MCF 10A (cell line): ENCODE data around the gene DIPK1C. TPM values are rescaled to one million over a fixed set of nuclear protein-coding genes. Genes with fewer than 3 reads are reported as not detected.

Experiments
- BruUV-seq: library from RNA; stranded (reverse); fragments of 400-500 nt; replicated peaks from 2 replicates; lab custom pipeline; 2021; lab: Mats Ljungman, UMichigan
- CTCF ChIA-PET: fragments of 300-600 bp; sonication (Branson Sonifier 250); formaldehyde crosslinking; extraction: SDS; loops from one replicate; lab custom pipeline; 2021; ENCODE audit warnings: antibody characterized with exemption, inconsistent platforms; lab: Yijun Ruan, JAX
- POLR2A ChIA-PET: fragments of 300-600, 350-650 bp; sonication (Branson Sonifier 250); formaldehyde crosslinking; extraction: SDS; loops from one replicate; lab custom pipeline; 2020; ENCODE audit warnings: antibody characterized with exemption, inconsistent platforms; lab: Yijun Ruan, JAX
- DNase-seq: peaks from one replicate; pipeline ENCODE4 v3.0.0-alpha.2; 2018; ENCODE audit not compliant: unreplicated experiment
- H3K27ac Mint-ChIP-seq: one replicate; pipeline ENCODE4 v1.8.0; 2022; ENCODE audit warnings: mild to moderate bottlenecking, low read depth, mixed read lengths; ENCODE audit not compliant: unreplicated experiment
- H3K27me3 Mint-ChIP-seq: one replicate; pipeline ENCODE4 v1.8.0; 2022; ENCODE audit warnings: mixed read lengths; ENCODE audit not compliant: insufficient read depth, unreplicated experiment
- H3K36me3 Mint-ChIP-seq: one replicate; pipeline ENCODE4 v1.8.0; 2022; ENCODE audit warnings: mild to moderate bottlenecking, moderate library complexity, mixed read lengths; ENCODE audit not compliant: insufficient read depth, unreplicated experiment
- H3K4me1 Mint-ChIP-seq: one replicate; pipeline ENCODE4 v1.8.0; 2022; ENCODE audit warnings: mixed read lengths; ENCODE audit not compliant: insufficient read depth, unreplicated experiment
- H3K4me3 Mint-ChIP-seq: one replicate; pipeline ENCODE4 v1.8.0; 2022; ENCODE audit warnings: mild to moderate bottlenecking, moderate library complexity, mixed read lengths; ENCODE audit not compliant: unreplicated experiment
- H3K9me3 Mint-ChIP-seq: one replicate; pipeline ENCODE4 v1.8.0; 2022; ENCODE audit warnings: mixed read lengths; ENCODE audit not compliant: unreplicated experiment
- intact Hi-C: fragments of 100-400 bp; cut with micrococcal nuclease; formaldehyde crosslinking; loops from 2 replicates; pipeline ENCODE4 v1.14.1; 2022
- total RNA-seq: library from RNA; stranded (reverse); gene quantifications from 2 replicates; pipeline ENCODE4 v1.2.3, GENCODE V29; 2022
- TF ChIP-seq, protein P1 (sequence below): fragments of 200-600 bp; IDR thresholded peaks from one replicate; pipeline ENCODE4 v1.8.0; 2022; ENCODE audit warnings: antibody characterized with exemption, mild to moderate bottlenecking; ENCODE audit not compliant: unreplicated experiment

Gene DIPK1C
- total RNA-seq, 1 experiment from 2014 or later, result not detected

DNA sequence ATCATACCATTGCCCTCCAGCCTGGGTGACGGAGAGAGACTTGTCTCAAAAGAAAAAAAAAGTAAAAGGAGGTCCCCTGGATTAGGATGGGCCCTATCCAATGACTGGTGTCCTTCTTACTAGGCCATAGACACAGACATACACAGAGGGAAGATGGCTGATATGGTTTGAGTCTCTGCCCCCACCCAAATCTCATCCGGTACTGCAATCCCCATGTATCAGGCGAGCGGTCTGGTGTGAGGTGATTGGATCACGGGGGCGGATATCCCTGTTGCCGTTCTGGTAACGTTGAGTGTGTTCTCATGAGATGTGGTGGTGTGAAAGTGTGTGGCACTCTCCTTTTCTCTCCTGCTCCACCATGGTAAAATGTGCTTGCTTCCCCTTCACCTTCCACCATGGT lies 31.2 kb upstream of the DIPK1C start:
- H3K27ac Mint-ChIP-seq, result no peak overlapping the region
- H3K36me3 Mint-ChIP-seq, result no peaks in the 10 kb centered on the region
- H3K9me3 Mint-ChIP-seq, result no peaks in the 10 kb centered on the region
- POLR2A ChIA-PET, result no interaction called here
- no peak overlapping the region for H3K4me3 Mint-ChIP-seq
- TF ChIP-seq, protein P1, sequence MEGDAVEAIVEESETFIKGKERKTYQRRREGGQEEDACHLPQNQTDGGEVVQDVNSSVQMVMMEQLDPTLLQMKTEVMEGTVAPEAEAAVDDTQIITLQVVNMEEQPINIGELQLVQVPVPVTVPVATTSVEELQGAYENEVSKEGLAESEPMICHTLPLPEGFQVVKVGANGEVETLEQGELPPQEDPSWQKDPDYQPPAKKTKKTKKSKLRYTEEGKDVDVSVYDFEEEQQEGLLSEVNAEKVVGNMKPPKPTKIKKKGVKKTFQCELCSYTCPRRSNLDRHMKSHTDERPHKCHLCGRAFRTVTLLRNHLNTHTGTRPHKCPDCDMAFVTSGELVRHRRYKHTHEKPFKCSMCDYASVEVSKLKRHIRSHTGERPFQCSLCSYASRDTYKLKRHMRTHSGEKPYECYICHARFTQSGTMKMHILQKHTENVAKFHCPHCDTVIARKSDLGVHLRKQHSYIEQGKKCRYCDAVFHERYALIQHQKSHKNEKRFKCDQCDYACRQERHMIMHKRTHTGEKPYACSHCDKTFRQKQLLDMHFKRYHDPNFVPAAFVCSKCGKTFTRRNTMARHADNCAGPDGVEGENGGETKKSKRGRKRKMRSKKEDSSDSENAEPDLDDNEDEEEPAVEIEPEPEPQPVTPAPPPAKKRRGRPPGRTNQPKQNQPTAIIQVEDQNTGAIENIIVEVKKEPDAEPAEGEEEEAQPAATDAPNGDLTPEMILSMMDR, result no peak
- no peak for DNase-seq
- no TSS peak for BruUV-seq
- H3K27me3 Mint-ChIP-seq, result peaks cover 11% of the 10 kb centered on the region
- CTCF ChIA-PET, result interaction anchor here (9.4 kb wide), 1 partner anchor 137 kb away, joined by 234 read pairs; no protein-coding TSS in a partner anchor
- intact Hi-C loops, result no loop called here
- H3K4me1 Mint-ChIP-seq, result no peaks in the 10 kb centered on the region

GRCh38 chr18:74486119-74486849 lies 29.2 kb upstream of the DIPK1C start:
- POLR2A ChIA-PET, result no interaction called here

GRCh38 chr18:74482697-74483096 lies 25.6 kb upstream of the DIPK1C start:
- H3K27ac Mint-ChIP-seq, result no peak overlapping the region
- DNase-seq, result no peak
- H3K9me3 Mint-ChIP-seq, result peaks cover 8% of the 10 kb centered on the region
- H3K4me1 Mint-ChIP-seq, result peaks cover 6% of the 10 kb centered on the region
- TF ChIP-seq, protein P1, result no peak
- H3K4me3 Mint-ChIP-seq, result no peak overlapping the region
- intact Hi-C loops, result no loop called here
- ChIA-PET CTCF (interaction anchor here (0.6 to 1.5 kb wide), 4 partner anchors 11 to 129 kb away, joined by 3 to 6 read pairs (median 4); no protein-coding TSS in a partner anchor), POLR2A (interaction anchor here (0.6 kb wide), 1 partner anchor 253 kb away, joined by 3 read pairs; no protein-coding TSS in a partner anchor)
- H3K27me3 Mint-ChIP-seq, result no peaks in the 10 kb centered on the region
- no TSS peak for BruUV-seq
- H3K36me3 Mint-ChIP-seq, result no peaks in the 10 kb centered on the region

More at GRCh38 chr18:74486119-74486849, 29.2 kb upstream of the DIPK1C start:
- no peak overlapping the region for H3K4me3 Mint-ChIP-seq
- no peaks in the 10 kb centered on the region for H3K9me3 Mint-ChIP-seq
- intact Hi-C loops, result no loop called here
- DNase-seq, result no peak
- no TSS peak for BruUV-seq
- H3K4me1 Mint-ChIP-seq, result no peaks in the 10 kb centered on the region
- H3K36me3 Mint-ChIP-seq, result no peaks in the 10 kb centered on the region
- H3K27me3 Mint-ChIP-seq, result peaks cover 11% of the 10 kb centered on the region
- CTCF ChIA-PET, result interaction anchor here (1.2 to 1.4 kb wide), 2 partner anchors 133 kb away, joined by 3 to 5 read pairs; no protein-coding TSS in a partner anchor
- TF ChIP-seq, protein P1, result no peak
- no peak overlapping the region for H3K27ac Mint-ChIP-seq

DNA sequence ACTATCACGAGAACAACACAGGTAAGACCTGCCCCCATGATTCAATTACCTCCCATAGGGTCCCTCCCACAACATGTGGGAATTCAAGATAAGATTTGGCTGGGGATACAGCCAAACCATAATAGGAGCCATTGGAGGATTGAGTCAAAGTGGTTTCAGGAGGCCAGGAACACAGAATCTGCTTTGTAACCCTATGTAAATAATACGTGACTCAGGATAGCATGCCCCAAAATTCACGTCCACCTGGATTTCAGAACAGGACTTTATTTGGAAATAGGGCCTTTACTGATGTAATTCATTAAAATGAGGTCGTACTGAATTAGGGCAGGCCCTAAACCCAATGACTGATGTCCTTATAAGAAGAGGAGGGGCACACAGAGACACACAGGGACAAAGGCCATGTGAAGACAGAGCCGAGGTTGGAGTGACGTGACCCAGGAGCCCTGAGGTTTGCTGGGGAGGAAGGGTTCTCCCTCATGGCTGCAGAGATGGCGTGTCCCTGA lies 23.1 kb upstream of the DIPK1C start:
- CTCF ChIA-PET, result no interaction called here
- DNase-seq, result no peak
- intact Hi-C loops, result no loop called here

More for the DNA sequence above, 23.1 kb upstream of the DIPK1C start:
- BruUV-seq, result no TSS peak
- H3K36me3 Mint-ChIP-seq, result no peaks in the 10 kb centered on the region
- TF ChIP-seq, protein P1, result no peak
- H3K27ac Mint-ChIP-seq, result no peak overlapping the region
- peaks cover 8% of the 10 kb centered on the region for H3K9me3 Mint-ChIP-seq
- POLR2A ChIA-PET, result no interaction called here
- H3K4me1 Mint-ChIP-seq, result peaks cover 6% of the 10 kb centered on the region
- no peaks in the 10 kb centered on the region for H3K27me3 Mint-ChIP-seq
- no peak overlapping the region for H3K4me3 Mint-ChIP-seq
